CD4-positive, alpha-beta T cell treated with Interleukin-12 subunit alpha and Interleukin-12 subunit beta, for 1 hour (primary cell): Measurements from ENCODE around the gene ZNF81.
A peak's percentile ranks its signal among the peaks of the same experiment; 100 is the strongest.
"Not testable (repeated sequence)": the region's sequence is repeated elsewhere in the genome, so short reads cannot be mapped to it uniquely, and the experiment has no call there.

Experiments
- DNase-seq: peaks from one replicate; pipeline ENCODE4 v3.0.0-alpha.2; 2020

ZNF81 gene

DNA sequence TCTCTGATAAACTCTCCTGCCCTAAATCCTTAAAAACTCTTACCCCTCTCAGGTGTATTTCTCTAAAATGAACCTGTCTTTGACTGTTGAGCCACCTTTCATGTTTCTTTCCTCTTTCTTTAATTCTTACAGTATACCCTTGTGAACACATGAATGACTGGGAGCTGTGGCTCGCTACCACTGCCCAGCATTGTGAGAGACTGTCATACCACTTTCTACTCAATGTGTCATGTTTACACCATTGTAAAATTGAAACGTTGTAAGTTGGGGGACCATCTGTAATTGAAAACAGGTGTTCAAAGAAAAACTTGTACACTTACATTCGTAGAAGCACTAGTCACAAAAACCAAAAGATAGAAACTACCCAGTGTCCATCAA, 100.2 kb downstream of the ZNF81 start:
- DNase-seq: no peak

DNA sequence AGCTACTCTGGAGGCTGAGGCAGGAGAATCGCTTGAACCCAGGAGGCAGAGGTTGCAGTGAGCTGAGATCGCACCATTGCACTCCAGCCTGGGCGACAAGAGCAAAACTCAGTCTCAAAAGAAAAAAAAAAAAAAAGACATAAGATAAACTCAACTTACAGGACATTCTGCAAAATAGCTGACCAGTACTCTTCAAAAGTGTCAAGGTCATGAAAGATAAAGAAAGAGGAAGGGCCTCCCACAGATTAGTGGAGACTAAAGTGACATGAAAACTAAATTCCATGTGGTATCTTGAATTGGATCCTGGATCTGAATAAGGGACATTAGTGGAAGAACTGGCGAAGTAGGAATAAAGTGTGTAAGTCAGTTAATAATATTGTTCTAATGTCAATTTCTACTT, 103.7 kb downstream of the ZNF81 start:
- no peak for DNase-seq

DNA sequence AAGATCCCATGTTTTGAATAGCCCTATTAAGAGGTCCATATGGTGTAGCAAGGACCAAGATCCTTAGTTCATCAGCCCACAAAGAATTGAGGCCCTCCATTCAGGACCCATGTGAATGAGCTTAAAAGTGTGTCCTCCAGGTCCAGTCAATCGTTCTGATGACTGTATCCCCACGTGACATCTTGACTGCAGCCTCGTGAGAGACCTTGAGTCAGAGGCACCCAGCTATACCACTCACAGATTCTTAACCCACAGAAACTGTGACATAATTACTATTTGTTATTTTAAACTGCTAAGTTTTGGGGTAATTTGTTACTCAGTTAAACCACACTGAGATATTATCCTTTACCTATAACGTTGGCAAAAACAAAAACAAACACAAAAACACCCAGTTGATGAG, 104.7 kb downstream of the ZNF81 start:
- no peak for DNase-seq

DNA sequence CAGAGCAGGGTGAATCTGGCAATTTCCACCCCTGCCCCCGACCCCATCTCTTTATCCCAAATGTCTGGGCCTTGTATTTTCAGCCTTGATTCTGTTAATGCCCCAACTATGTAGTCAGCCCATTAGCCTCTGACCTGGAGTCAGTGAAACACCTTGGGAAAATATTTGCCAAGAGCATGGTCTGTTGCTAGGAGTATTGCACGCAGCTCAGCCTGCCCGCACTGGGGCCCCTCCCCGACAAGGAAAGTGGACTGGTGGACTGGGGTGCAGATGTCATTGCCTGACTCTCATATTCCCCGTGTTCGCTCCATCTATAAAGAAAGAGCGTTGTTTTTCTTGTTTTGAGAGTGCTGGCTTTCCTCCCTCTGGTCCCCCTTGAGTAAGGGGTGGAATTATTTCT, 118.6 kb downstream of the ZNF81 start:
- not testable (repeated sequence) for DNase-seq

DNA sequence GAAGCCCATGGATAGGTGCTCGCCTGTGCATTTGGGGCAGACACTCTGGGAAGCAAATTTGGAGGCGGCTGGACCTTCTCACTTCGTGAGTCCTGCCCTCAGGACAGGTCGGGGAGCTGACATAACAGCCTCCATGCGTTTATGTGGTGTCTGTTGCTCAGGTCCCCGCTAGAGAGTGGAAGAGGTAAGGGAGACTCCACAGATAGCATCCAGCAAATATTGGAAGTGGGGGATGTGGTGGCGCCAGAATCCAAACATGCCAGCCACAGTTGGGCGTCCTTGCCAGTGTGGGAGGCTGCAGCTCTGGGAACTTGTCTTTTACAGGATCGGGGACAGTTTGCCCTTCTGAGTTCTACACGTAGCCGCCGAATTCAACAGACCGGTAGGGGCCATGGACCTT, 119.3 kb downstream of the ZNF81 start:
- DNase-seq: no peak

DNA sequence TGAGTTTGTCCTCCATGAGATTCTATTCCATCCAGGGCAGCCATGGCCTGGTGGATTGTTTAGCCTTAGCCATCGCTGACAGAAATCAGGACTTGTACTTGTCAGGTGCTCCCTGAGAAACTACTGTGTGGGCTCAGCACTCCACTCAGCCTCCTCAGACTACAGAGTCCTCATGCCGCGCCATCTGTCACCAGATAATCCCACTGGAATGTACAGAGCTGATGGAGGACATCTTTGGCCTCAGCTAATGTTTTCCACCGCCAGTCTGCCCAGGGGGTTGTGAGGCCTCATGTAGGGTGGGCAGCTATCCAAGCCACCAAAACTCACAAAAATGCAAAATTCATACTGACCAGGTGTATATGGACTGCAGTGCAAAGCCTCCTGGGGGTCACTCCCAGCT, 121.5 kb downstream of the ZNF81 start:
- not testable (repeated sequence) for DNase-seq

DNA sequence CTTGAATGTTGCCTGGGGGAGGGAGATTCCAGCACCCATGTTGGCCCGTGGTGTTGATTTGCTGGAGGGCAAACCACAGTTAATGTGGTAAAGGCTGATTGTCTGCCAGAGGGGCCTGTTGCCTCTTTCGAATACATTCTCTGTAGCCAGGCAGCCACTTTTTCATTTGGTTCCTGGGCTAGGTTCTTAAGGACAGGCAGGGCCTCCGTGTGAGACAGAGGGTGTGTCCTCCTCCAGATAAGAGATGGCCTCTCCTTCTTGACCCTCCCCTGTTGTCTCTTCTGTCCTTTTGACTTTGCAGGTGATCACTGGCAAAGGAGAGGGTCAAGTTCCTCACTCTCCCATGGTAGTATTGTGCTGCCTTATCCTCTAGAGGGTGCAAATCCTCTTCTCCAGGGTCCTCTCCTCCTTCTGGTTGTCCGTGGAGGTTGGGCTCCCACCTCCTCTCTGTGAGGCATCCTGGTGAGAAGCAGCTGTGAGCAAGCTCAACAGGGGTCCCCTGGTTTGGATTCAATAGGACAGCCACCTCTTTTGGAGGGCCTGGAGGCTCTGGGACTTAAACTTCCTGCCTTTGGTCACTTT, 122.2 kb downstream of the ZNF81 start:
- peak; percentile 39 for DNase-seq

DNA sequence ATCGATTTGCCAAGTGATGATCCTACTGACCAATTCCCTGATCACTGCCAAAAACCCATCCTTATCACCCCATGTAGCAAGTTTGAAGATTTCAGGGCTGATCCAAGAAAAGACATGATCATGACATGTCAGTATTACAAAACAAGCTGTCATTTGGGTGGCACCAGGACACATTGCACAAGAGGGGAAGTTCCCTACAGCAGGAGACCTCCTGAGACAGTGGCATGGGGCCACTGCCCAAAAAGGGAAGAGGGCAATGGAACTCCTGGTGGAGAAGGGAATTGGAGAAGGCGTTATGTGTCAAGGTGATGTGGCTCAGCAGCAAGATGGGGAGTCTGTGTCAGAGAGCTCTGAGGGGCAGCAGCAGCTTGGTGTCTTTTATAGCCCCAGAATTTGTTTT, 123.7 kb downstream of the ZNF81 start:
- no peak for DNase-seq

DNA sequence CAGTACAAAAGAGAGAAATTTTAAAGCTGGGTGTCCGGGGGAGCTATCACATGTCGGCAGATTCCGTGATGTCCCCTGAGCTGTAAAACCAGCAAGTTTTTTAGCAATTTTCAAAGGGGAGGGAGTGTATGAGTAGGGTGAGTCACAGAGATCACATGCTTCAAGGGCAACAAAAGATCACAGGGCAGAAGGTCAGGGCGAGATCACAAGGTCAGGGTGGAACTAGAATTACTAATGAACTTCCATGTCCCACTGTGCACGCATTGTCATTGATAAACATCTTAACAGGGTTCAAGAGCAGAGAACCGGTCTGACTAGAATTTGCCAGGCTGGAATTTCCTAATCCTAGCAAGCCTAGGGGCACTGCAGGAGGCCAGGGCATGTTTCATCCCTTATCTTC, 125.1 kb downstream of the ZNF81 start:
- not testable (repeated sequence) for DNase-seq

DNA sequence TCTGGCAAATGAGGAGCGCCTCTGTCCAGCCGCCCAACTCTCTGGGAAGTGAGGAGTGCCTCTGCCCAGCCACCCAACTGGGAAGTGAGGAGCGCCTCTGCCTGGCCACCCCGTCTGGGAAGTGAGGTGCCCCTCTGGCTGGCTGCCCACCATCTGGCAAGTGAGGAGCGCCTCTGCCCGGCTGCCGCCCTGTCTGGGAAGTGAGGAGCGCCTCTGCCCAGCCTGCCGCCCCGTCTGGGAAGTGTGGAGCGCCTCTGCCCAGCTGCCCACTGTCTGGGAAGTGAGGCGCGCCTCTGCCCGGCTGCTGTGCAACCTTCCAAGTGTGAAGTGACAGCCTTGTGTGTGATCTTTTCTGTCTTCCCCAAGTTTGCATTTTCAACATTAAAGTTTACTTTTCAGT, 128.8 kb downstream of the ZNF81 start:
- DNase-seq: not testable (repeated sequence)
